AG08395 (cell line): ENCODE measurements around the gene PLA2G4C.

Experiments used
- DNase-seq: peaks from one replicate; pipeline ENCODE4 v3.0.0; 2012; ENCODE audit warnings: mixed read lengths, low spot score

Gene PLA2G4C

GRCh38 chr19:48053856-48054255 is 56.8 kb downstream of the PLA2G4C start:
- DNase-seq: no peak

DNA sequence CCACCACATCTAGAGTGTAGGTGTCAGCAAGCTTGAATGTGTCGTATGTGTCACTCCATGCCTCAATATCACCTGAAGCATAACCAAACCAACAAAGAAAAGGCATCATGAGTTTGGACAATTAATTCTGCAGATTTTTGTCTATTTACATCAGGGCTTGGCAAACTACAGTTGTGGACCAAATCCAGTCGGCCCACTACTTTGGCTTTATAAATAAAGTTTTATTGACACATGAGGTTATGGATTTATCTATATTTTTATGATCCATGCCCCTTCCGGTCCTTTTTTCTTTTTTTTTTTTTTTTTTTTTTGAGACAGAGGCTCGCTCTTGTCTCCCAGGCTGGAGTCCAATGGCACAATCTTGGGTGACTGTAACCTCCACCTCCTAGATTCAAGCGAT is 57.5 kb downstream of the PLA2G4C start:
- no peak for DNase-seq

GRCh38 chr19:48051335-48052033 is 59.1 kb downstream of the PLA2G4C start:
- no peak for DNase-seq

DNA sequence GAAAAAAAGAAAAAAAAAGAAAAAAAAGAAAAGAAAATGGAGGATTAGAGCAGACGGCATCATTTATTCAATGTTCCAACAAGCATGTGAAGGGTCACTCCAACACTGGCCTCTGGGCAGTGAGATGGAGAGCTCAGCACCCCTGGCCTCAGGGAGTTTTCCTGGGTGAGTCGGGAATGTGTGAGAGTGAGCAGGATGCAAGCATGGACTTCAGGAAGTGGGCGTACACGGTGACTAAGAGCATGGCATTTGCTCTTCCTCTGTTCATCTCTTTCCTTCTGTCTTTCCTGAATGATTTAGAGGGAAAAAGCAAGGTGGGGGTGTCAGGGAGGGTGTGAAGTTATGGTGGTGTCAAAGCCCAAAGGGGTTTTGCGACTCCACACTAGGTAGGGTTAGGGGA is 66.1 kb downstream of the PLA2G4C start:
- no peak for DNase-seq

- DNase-seq: no peak
Measured at GRCh38 chr19:48043675-48044258, 66.8 kb downstream of the PLA2G4C start, which contains the start of gene CABP5. Gene CABP5 (minus strand): TSS chr19:48044079. CDS start chr19:48043922, 157 bp downstream.

DNA sequence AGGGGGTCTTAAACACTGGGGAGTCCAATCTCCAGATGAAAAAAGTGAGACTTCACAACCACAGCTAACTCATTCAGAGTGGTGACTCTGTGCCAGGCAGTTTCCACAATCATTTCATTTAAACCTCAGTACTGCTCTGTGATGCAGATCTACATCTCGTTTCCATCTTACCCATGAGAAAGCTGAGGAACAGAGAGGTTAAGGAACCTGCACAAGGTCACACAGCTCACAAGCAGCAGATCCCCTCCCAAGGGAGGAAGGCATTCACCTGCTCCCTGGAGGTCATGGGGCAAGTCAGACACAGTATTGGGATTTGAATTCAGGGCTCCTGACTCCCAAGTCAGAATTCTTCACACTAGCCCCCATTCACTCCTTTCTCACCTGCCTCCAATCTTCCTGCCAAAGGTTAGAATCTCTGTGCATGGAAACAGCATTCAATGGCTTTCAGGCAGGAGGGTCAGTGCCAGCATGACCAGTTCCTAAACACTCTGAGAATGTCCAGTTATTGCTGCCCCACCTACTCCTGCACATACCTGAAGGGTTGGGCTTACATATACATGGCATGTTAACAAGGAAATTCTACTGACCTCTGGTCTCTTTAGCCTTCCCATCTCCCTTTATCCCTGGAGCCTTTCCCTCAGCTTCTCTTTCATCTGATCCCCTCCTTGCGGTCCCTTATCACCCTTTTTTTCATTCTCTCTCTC is 68.6 kb downstream of the PLA2G4C start:
- no peak for DNase-seq

GRCh38 chr19:48036765-48037164 is 73.9 kb downstream of the PLA2G4C start:
- DNase-seq: no peak

GRCh38 chr19:48033604-48034003 is 77.0 kb downstream of the PLA2G4C start:
- no peak for DNase-seq

- DNase-seq: no peak
Measured at GRCh38 chr19:48030073-48030472, 80.5 kb downstream of the PLA2G4C start.

DNA sequence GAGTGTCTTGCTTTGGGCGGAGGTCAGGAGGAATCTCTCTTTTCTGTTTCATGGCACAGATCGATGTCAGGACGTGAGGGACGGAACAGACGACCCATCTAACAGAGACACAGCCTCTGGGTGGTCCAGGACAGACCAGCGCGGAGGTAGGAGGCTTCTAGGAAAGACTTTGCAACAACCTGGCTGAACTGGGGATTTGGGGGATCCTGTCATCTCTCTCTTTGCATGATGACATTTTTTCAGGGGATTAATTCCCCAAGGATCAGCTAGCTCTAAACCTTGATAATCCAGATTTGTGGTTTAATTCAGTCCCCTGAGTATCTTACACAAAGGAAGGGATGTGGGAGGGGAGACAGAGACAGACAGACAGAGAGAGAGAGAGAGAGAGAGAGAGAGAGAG is 81.2 kb downstream of the PLA2G4C start:
- DNase-seq: no peak

- no peak for DNase-seq
Measured at GRCh38 chr19:48025480-48025879, 85.1 kb downstream of the PLA2G4C start.

DNA sequence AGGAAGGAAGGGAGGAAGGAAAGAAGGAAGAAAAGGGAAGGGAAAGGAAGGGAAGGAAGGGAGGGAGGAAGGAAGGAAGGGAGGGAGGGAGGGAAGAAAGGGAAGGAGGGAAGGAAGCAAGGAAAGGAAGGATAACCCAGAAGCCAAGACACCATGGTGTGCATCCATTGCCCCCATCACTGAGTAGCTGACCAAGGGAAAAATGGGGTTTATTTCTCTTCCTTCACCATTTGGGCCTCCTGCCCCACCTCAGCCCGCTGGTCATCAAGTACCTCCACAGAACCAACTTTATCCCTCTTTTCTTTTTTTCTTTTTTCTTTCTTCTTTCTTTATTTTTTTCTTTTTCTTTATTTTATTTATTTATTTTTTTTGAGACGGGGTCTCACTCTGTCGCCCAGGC is 87.1 kb downstream of the PLA2G4C start:
- no peak for DNase-seq

- no peak for DNase-seq
Measured at GRCh38 chr19:48023011-48023410, 87.6 kb downstream of the PLA2G4C start.

DNA sequence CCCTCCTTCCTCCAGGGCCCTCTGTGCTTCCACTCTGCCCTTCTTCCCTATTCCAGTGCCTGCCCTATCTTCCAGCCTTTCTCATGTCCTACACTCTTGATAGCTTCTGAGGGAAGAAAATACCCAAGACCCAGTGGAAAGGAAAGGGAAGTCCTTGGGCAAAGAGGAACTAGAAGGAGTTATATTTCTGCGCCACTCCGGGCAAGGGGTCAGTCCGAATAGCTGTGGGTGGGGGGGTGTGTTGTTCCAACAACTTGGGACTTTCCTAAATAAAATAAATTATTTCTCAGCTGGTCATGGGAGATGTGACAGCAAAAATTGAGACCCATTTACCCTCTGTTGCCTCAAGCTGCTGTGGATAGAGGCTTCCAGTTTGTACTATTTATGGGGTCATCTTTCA is 89.9 kb downstream of the PLA2G4C start:
- no peak for DNase-seq

DNA sequence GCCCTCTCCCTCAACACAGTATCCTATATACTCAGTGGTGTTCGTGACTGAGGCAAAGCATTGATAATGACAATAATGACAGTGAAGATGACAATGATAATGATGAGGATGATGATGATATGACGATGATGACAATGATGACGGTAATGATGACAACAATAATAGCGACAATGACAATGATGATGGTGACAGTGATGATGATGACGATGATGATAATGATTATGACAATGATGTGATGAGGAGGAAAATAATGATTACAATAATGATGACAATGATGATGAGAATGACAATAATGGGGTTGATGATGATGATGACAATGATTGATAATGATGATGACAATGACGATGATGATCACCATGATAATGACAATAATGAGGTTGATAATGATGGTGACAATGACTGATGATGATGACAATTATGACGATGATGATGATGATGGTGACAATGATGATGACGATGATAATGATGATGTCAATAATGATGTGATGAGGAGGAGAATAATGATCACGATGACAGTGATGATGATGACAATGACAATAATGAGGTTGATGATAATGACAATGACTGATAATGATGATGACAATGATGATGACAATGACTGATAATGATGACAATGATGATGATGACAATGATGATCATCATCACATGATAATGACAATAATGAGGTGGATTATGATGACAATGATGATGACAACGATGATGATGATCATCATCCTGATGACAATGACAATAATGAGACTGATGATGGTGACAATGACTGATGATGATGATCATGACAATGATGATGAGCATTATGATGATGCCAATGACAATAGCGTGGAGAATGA is 99.5 kb downstream of the PLA2G4C start:
- DNase-seq: no peak

DNA sequence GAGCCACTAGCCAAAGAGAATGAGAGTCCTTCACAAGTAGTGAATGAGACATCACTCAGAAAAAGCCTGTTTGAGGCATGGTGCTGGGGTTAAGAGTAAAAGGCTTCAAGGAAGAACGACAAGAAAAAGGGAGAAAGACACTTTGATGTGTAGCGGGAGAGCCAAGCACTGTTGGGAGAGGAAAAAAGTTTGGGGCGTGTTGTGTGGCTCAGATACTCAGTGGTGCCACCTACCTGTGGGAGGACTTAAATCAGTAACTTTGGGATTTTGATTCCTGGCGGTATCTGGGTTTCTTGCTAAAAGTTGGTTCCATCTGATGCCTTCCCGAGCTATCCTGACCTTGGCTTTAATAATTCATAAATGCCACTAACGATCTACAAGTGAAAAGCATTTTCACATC is 103.9 kb downstream of the PLA2G4C start:
- DNase-seq: no peak

- DNase-seq: no peak
Measured at GRCh38 chr19:48004236-48004635, 106.4 kb downstream of the PLA2G4C start.

DNA sequence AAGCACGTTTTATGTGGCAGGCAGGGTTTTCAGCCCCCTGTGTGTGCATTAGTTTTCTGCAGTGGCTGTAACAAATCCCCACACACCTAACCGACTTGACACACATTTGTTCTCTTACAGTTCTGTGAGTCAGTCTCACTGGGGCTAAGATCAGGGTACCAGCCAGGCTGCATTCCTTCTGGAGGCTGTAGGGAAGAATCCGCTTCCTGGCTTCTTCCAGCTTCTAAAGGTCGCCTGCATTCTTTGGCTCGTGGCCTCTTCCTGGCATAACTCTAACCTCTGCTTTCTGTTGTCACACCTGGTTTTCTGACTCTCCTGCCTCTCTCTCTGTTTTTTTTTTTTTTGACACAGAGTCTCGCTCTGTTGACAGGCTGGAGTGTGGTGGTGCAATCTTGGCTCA is 109.8 kb downstream of the PLA2G4C start:
- DNase-seq: no peak

DNA sequence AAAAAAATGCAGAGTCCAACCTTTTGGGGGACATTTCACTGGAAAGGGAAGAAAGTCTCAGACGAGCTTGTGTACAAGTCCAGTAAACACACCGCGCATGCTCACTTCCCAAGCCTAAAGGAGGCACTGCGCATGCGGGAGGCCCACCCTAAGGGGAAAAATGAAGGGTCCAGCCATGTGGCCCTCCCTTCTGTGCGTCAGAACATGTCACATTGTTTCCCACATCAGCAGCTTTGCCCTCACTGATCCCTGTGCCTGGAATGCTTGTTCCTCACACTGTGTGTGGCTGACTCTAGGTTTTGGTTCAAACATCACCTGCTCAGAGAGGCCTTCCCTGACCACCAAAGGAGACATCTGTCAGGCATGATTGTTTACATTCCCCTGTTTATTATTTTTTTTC is 111.8 kb downstream of the PLA2G4C start:
- DNase-seq: no peak
